LNCaP clone FGC (cell line): ENCODE data around the gene GRIPAP1.

Source experiments
- DNase-seq: peaks from one replicate; pipeline ENCODE4 v3.0.0-alpha.2; 2011; ENCODE audit warnings: low read depth
- H3K4me3 ChIP-seq: 2 replicates; pipeline ENCODE4 v1.5.1; 2011; ENCODE audit warnings: mild to moderate bottlenecking, low read depth, low read length, control low read depth
- CTCF ChIP-seq: IDR thresholded peaks from 2 replicates; pipeline ENCODE4 v1.5.1; 2012; ENCODE audit warnings: mild to moderate bottlenecking; ENCODE audit not compliant: control insufficient read depth, insufficient read depth; ENCODE audit errors: extremely low read depth

Gene GRIPAP1

GRCh38 chrX:48971249-48972219 lies 30.5 kb downstream of the GRIPAP1 start, which contains the start of gene KCND1:
Gene KCND1 (minus strand): TSS chrX:48971844. CDS start chrX:48970271, 1,573 bp downstream.
- H3K4me3 ChIP-seq = no peak within 1 kb of the TSS
- no peak for TF ChIP-seq CTCF
- DNase-seq = no peak

GRCh38 chrX:48969471-48969870 lies 32.6 kb downstream of the GRIPAP1 start:
- no peak for TF ChIP-seq CTCF
- no peak overlapping the region for H3K4me3 ChIP-seq
- DNase-seq = no peak

GRCh38 chrX:48968377-48968776 lies 33.7 kb downstream of the GRIPAP1 start:
- H3K4me3 ChIP-seq = no peak overlapping the region
- no peak for DNase-seq
- TF ChIP-seq CTCF = no peak

- no peak for TF ChIP-seq CTCF
- H3K4me3 ChIP-seq = no peak overlapping the region
- DNase-seq = no peak
Measured at GRCh38 chrX:48966796-48967579, 35.1 kb downstream of the GRIPAP1 start.

- no peak overlapping the region for H3K4me3 ChIP-seq
- no peak for TF ChIP-seq CTCF
- no peak for DNase-seq
Measured at GRCh38 chrX:48965959-48966358, 36.1 kb downstream of the GRIPAP1 start.

- no peak for TF ChIP-seq CTCF
- H3K4me3 ChIP-seq = no peak overlapping the region
- DNase-seq = no peak
Measured at GRCh38 chrX:48961585-48962091, 40.4 kb downstream of the GRIPAP1 start.
